GM23338 (cell line): Measurements from ENCODE around the gene NPEPPS.
"Not testable (repeated sequence)": the region's sequence is repeated elsewhere in the genome, so short reads cannot be mapped to it uniquely, and the experiment has no call there.

Experiments
- CREB1 ChIP-seq: fragments of 250-450 bp; sonication (Bioruptor Pico); IDR thresholded peaks from 2 replicates; pipeline ENCODE4 v1.5.0; 2020; ENCODE audit warnings: low read depth, mild to moderate bottlenecking, moderate library complexity
- CTCF ChIP-seq, 2 experiments: fragments of 200-600 bp in 1 of 2; sonication (generic) in 1 of 2; conservative IDR thresholded peaks; 2 replicates each; pipeline versions ENCODE4 v1.5.1 to v1.6.1; 2016 to 2017; ENCODE audit warnings: antibody characterized with exemption in 2 of 2, low read depth in 2 of 2, mild to moderate bottlenecking in 2 of 2, moderate library complexity in 1 of 2
- ETS1 ChIP-seq: IDR thresholded peaks from 2 replicates; pipeline ENCODE4 v1.6.1; 2016; ENCODE audit warnings: antibody characterized with exemption
- EZH2 ChIP-seq: fragments of 200-600 bp; sonication (generic); IDR thresholded peaks from one replicate; pipeline ENCODE4 v1.8.0; 2017; ENCODE audit warnings: antibody characterized with exemption, mild to moderate bottlenecking, low read depth; ENCODE audit not compliant: unreplicated experiment
- EZH2phosphoT487 ChIP-seq: fragments of 200-600 bp; sonication (generic); IDR thresholded peaks from one replicate; pipeline ENCODE4 v1.8.1; 2018; ENCODE audit warnings: antibody characterized with exemption; ENCODE audit not compliant: unreplicated experiment
- JUNB ChIP-seq: IDR thresholded peaks from one replicate; pipeline ENCODE4 v1.6.1; 2016; ENCODE audit warnings: antibody characterized with exemption; ENCODE audit not compliant: unreplicated experiment
- POLR2AphosphoS5 ChIP-seq: IDR thresholded peaks from 2 replicates; pipeline ENCODE4 v1.6.1; 2016; ENCODE audit warnings: antibody characterized with exemption, low read depth
- REST ChIP-seq: IDR thresholded peaks from one replicate; pipeline ENCODE4 v1.6.1; 2018; ENCODE audit warnings: antibody characterized with exemption; ENCODE audit not compliant: unreplicated experiment
- STAT1 ChIP-seq: IDR thresholded peaks from one replicate; pipeline ENCODE4 v1.6.1; 2016; ENCODE audit warnings: antibody characterized with exemption; ENCODE audit not compliant: unreplicated experiment
- ZNF331 ChIP-seq: fragments of 250-450 bp; sonication (Bioruptor Pico); IDR thresholded peaks from 2 replicates; pipeline ENCODE4 v1.5.0; 2020; ENCODE audit warnings: low read depth, mild to moderate bottlenecking, moderate library complexity

- TF ChIP-seq CTCF (conservative IDR thresholded peaks at IDR 0.05; ENCODE audit: low read depth in 2 of 2); POLR2AphosphoS5; REST; ZNF331; JUNB; CREB1; EZH2phosphoT487; EZH2; ETS1; STAT1: not testable (repeated sequence)
These were observed 31.4 kb upstream of the NPEPPS start for GRCh38 chr17:47499494-47499893.
